Tibial nerve (tissue), 4 donors: ENCODE data around the gene HNRNPA1. TPM values are rescaled to one million over a fixed set of nuclear protein-coding genes. Genes with fewer than 3 reads are reported as not detected.
"Not testable (repeated sequence)": the region's sequence is repeated elsewhere in the genome, so short reads cannot be mapped to it uniquely, and the experiment has no call there.

Experiments
- DNase-seq, 2 donors: peaks; one replicate each; pipeline ENCODE4 v3.0.0-alpha.2; 2019; ENCODE audit warnings: low spot score in 2 of 2
- H3K27ac ChIP-seq, 4 donors: fragments of 200-600 bp; sonication (generic) in 3 of 4; one replicate each; pipeline ENCODE4 v1.5.1; 2017 to 2019; ENCODE audit warnings: mild to moderate bottlenecking in 1 of 4
- H3K27me3 ChIP-seq, 2 donors: fragments of 200-600 bp; sonication (generic) in 1 of 2; one replicate each; pipeline versions ENCODE4 v1.5.1 to v1.6.0; 2017 to 2019
- H3K36me3 ChIP-seq, 3 donors: fragments of 200-600 bp; sonication (generic); one replicate each; pipeline ENCODE4 v1.5.1; 2018 to 2019
- H3K4me1 ChIP-seq, 4 donors: fragments of 200-600 bp; sonication (generic) in 3 of 4; one replicate each; pipeline ENCODE4 v1.5.1; 2017 to 2019
- H3K4me3 ChIP-seq, 4 donors: fragments of 200-600 bp; sonication (generic) in 3 of 4; one replicate each; pipeline ENCODE4 v1.5.1; 2017 to 2019; ENCODE audit warnings: mild to moderate bottlenecking in 1 of 4, moderate library complexity in 1 of 4
- H3K9me3 ChIP-seq, 4 donors: fragments of 200-600 bp; sonication (generic) in 3 of 4; one replicate each; pipeline ENCODE4 v1.5.1; 2017 to 2019
- EP300 ChIP-seq, 2 donors: sonication (generic); formaldehyde crosslinking; IDR thresholded peaks; one replicate each; pipeline ENCODE4 v1.6.1; 2017; ENCODE audit warnings: antibody characterized with exemption in 2 of 2, mild to moderate bottlenecking in 1 of 2
- POLR2A ChIP-seq, 2 donors: fragments of 450-650 bp; IDR thresholded peaks; one replicate each; pipeline ENCODE4 v1.6.1; 2017; ENCODE audit warnings: antibody characterized with exemption in 2 of 2, mild to moderate bottlenecking in 2 of 2, moderate library complexity in 2 of 2
- WGBS, 2 donors: methylation state at CpG; one replicate each; pipeline ENCODE4 v1.1.5; 2018; 5-methylcytosine and 5-hydroxymethylcytosine counted together
- total RNA-seq, 4 donors: library from RNA; depleted of rRNA; stranded (reverse); fragments of >200 nt; gene quantifications; one replicate each; pipeline ENCODE4 v1.1.0, GENCODE V29; 2016
- TF ChIP-seq, protein P1 (sequence below), 5 experiments: fragments of 200-600 bp in 3 of 5; fragments of 450-650 bp in 2 of 5; sonication (generic) in 3 of 5; IDR thresholded peaks; one replicate each; pipeline ENCODE4 v1.5.1; 2016 to 2019; ENCODE audit warnings: antibody characterized with exemption in 5 of 5, mild to moderate bottlenecking in 3 of 5, moderate library complexity in 2 of 5

Gene HNRNPA1
- total RNA-seq, 4 donors from 2014 or later = 450 to 769 (median 570) TPM

- Histone ChIP-seq H3K36me3 (peaks cover 0 to 59% (median 18%) of the 10 kb centered on the region in 3 donors), H3K27ac (peak overlapping the region in 2 of 4 donors; percentile 15 to 21), H3K4me1 (peaks cover 0 to 68% (median 43%) of the 10 kb centered on the region in 4 donors), H3K4me3 (peak overlapping the region in 1 of 4 donors; percentile 58), H3K9me3 (no peaks in the 10 kb centered on the region), H3K27me3 (no peaks in the 10 kb centered on the region)
- no peak for DNase-seq
- WGBS, 2 donors = 37 to 44% methylated on average over 11 of the region's 11 CpGs
- TF ChIP-seq POLR2A (IDR thresholded peaks at IDR 0.05) (no peak), EP300 (IDR thresholded peaks at IDR 0.05) (no peak)
- TF ChIP-seq, protein P1, sequence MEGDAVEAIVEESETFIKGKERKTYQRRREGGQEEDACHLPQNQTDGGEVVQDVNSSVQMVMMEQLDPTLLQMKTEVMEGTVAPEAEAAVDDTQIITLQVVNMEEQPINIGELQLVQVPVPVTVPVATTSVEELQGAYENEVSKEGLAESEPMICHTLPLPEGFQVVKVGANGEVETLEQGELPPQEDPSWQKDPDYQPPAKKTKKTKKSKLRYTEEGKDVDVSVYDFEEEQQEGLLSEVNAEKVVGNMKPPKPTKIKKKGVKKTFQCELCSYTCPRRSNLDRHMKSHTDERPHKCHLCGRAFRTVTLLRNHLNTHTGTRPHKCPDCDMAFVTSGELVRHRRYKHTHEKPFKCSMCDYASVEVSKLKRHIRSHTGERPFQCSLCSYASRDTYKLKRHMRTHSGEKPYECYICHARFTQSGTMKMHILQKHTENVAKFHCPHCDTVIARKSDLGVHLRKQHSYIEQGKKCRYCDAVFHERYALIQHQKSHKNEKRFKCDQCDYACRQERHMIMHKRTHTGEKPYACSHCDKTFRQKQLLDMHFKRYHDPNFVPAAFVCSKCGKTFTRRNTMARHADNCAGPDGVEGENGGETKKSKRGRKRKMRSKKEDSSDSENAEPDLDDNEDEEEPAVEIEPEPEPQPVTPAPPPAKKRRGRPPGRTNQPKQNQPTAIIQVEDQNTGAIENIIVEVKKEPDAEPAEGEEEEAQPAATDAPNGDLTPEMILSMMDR (IDR thresholded peaks at IDR 0.05) = no peak
Measured at GRCh38 chr12:54282949-54283593, 2.5 kb downstream of the HNRNPA1 start.

DNA sequence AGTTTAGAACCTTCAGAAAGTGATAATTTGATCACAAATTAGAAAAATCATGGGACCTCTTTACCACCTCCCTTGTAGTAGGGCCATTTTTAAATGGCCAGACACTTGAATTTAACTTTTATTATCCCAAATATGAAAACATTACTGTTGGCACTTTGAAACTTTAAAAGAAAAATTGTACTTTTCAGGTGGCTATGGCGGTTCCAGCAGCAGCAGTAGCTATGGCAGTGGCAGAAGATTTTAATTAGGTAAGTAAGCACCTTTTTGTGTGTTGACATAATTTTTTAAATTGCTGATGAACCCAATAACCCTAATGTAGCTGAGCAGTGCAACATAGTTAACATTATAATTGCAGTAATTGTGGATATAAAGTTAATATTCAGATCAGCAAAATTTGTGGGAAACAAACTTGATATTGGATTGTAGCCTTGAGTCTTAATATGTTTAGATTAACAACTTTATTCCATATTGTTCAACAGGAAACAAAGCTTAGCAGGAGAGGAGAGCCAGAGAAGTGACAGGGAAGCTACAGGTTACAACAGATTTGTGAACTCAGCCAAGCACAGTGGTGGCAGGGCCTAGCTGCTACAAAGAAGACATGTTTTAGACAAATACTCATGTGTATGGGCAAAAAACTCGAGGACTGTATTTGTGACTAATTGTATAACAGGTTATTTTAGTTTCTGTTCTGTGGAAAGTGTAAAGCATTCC lies 3.7 kb downstream of the HNRNPA1 start:
- WGBS, 2 donors = 36 to 42% methylated on average over 2 of the region's 2 CpGs
- not testable (repeated sequence) for H3K9me3 ChIP-seq, H3K27me3 ChIP-seq, H3K4me3 ChIP-seq, DNase-seq, H3K27ac ChIP-seq
- Histone ChIP-seq H3K4me1 (peaks cover 0 to 58% (median 36%) of the 10 kb centered on the region in 4 donors), H3K36me3 (peaks cover 0 to 70% (median 18%) of the 10 kb centered on the region in 3 donors)

DNA sequence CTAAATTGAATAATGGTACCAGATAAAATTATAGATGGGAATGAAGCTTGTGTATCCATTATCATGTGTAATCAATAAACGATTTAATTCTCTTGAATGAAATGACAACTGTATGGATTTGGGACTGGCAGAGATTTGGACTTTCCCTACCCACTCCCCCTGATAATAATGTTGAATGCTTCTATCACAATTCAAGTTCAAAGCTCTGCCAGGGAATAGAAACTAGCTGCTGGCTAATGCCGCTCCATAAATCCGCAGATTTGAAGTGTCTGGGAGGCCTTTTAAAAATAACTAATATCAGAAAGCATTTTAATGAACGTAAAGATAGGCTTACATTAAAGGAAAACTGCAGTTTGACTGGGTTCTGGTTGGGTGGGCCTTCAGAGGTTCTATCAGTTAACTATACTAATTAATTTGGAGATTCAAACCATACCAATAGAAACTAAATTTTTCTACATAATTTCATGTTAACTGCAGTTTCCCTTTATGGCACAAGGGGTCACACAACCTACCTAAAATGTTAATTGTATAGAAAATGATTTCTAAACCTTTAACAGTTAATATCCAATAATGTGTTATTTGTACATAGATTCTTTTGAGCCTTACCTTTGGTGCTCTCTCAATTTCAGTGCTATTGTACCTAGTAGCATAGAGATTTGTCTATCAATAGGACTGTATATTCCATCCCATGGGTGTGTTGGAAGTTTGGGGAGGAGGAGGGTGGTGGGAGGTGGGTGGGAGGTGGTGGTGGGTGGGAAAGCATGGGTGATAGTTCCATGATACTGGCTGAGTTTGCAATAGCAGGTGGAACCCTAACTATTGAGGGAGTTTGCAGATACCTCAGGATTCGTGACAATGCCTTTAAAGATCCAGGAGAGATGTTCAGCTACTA lies 4.9 kb downstream of the HNRNPA1 start:
- WGBS, 2 donors = 52 to 62% methylated on average over 5 of the region's 5 CpGs
- Histone ChIP-seq H3K4me3 (no peak overlapping the region), H3K36me3 (peaks cover 0 to 76% (median 18%) of the 10 kb centered on the region in 3 donors), H3K27ac (no peak overlapping the region), H3K9me3 (no peaks in the 10 kb centered on the region), H3K4me1 (peaks cover 0 to 58% (median 36%) of the 10 kb centered on the region in 4 donors), H3K27me3 (no peaks in the 10 kb centered on the region)
- no peak for DNase-seq
- TF ChIP-seq, protein P1 (IDR thresholded peaks at IDR 0.05) = peak in 2 of 5 experiments; percentile 13 to 22
- TF ChIP-seq EP300 (IDR thresholded peaks at IDR 0.05) = no peak

DNA sequence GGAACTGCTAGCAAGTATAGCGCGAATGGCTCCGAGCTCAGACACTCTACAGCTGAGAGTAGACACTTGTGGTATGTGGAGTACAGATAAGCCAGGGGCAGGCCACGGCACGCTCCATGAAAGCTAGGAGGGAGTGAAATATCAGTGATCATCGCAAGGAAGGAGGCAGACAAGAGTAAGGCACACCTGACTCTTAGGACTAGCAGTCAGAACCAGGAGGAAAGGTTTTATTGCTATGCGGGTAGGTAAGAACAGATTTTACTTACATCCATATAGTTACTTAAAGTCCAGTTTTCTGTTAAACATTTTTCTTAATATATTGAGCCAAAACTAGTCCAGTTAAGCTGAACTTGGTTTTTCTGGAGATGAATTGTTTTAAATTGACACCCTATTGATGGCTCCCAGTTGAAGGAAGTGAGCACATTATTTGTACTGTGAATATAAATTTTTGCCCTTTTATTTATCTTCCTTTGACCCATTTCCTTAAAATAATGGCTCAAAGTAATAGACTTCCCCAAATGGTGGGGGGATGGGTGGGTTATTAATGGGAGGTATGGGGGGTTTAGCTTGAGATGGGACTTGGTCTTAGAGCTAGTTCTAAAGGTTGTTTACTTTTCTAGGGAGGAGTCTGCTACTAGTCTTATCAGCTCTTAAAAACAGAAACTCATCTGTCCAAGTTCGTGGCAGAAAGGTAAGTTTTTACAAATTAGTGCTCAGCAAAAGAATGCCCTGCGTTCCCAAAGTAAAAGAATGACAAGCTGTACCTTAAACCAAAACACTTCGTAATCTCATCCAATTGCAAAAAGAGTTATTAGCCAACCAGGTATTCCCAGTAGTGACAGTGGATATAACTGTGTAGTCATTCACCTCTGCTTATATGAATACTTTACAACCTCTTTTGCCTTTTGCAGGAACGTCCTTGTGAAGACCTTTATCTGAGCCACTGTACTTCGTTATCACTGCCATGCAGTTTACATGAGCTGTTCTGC lies 5.8 kb downstream of the HNRNPA1 start:
- no peak overlapping the region for H3K27ac ChIP-seq
- TF ChIP-seq, protein P1 (IDR thresholded peaks at IDR 0.05) = no peak
- no peak for TF ChIP-seq POLR2A (IDR thresholded peaks at IDR 0.05)
- TF ChIP-seq EP300 (IDR thresholded peaks at IDR 0.05) = no peak
- WGBS, 2 donors = 66 to 68% methylated on average over 12 of the region's 12 CpGs
- H3K4me1 ChIP-seq = peaks cover 0 to 58% (median 35%) of the 10 kb centered on the region in 4 donors
- no peaks in the 10 kb centered on the region for H3K9me3 ChIP-seq
- H3K27me3 ChIP-seq = no peaks in the 10 kb centered on the region
- H3K4me3 ChIP-seq = no peak overlapping the region
- H3K36me3 ChIP-seq = peaks cover 0 to 76% (median 18%) of the 10 kb centered on the region in 3 donors
- no peak for DNase-seq
